ENCODE results near the gene ZMYND11.

DNA sequence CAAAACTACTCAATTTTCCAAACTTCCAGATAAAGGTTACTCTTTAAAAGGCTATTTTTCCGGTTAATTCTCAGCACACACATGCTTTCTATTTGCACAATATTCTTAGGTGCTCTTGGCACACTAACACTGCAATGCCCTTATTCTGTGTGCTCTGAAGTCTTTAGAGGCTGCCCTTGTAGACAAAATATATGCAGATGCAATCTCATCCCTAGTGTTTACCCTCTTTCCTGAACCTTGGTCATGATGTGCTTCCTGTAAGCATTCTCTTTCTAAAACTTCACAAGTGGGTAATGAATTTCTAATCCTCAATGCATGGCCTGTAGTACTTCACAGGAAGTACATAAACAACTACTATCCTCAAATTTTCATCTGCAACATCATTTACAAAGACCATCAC, 45.1 kb upstream of the ZMYND11 start:
- TF ChIP-seq CTCF (IDR thresholded peaks at IDR 0.05; ENCODE audit: low read length) = no peak
- TF ChIP-seq EZH2phosphoT487 (IDR thresholded peaks at IDR 0.05; ENCODE audit: low read length) = no peak
- TF ChIP-seq EZH2 (optimal IDR thresholded peaks at IDR 0.05; ENCODE audit: low read depth, low read length) = no peak
